H1 (cell line): ENCODE data around the gene ZNF8. TPM values are rescaled to one million over a fixed set of nuclear protein-coding genes. Genes with fewer than 3 reads are reported as not detected.

Source experiments
- CTCF ChIA-PET: fragments of 300-600 bp; sonication (Branson Sonifier 250); formaldehyde crosslinking; loops from one replicate; lab custom pipeline; 2021; ENCODE audit not compliant: partially characterized antibody; lab: Charles Lee
- POLR2A ChIA-PET: fragments of 300-600 bp; sonication (Branson Sonifier 250); formaldehyde crosslinking; loops from one replicate; lab custom pipeline; 2021; ENCODE audit warnings: inconsistent platforms; ENCODE audit not compliant: partially characterized antibody; lab: Charles Lee
- DNase-seq, 2 experiments: peaks; one replicate each; pipeline versions ENCODE4 v3.0.0 to v3.0.0-alpha.2; 2010 to 2022; ENCODE audit warnings: low spot score in 2 of 2, low read depth in 1 of 2, mixed read lengths in 1 of 2
- FAIRE-seq: peaks from 2 replicates; lab custom pipeline; 2011; peaks lifted over from hg19 to GRCh38; lab: Jason Lieb, UNC
- H2AFZ ChIP-seq: 2 replicates; pipeline ENCODE4 v1.8.1; 2012; ENCODE audit warnings: low read length, inconsistent platforms
- H2AK5ac ChIP-seq: 2 replicates; pipeline ENCODE4 v1.6.1; 2013; ENCODE audit warnings: low read depth, low read length
- H2BK120ac ChIP-seq: replicated peaks from 2 replicates; pipeline ENCODE3; 2013; ENCODE audit warnings: low read depth, low read length, inconsistent platforms
- H2BK12ac ChIP-seq: 2 replicates; pipeline ENCODE4 v1.6.1; 2013; ENCODE audit warnings: low read depth, low read length
- H2BK15ac ChIP-seq: 2 replicates; pipeline ENCODE4 v1.6.1; 2013; ENCODE audit warnings: low read length
- H2BK20ac ChIP-seq: 2 replicates; pipeline ENCODE4 v1.6.1; 2013; ENCODE audit warnings: low read length
- H2BK5ac ChIP-seq: 2 replicates; pipeline ENCODE4 v1.6.1; 2013; ENCODE audit warnings: low read depth, low read length
- H3K14ac ChIP-seq: 2 replicates; pipeline ENCODE4 v1.6.1; 2013; ENCODE audit warnings: inconsistent platforms; ENCODE audit not compliant: insufficient read length
- H3K18ac ChIP-seq: 2 replicates; pipeline ENCODE4 v1.6.1; 2013; ENCODE audit warnings: low read length; ENCODE audit errors: extremely low read depth
- H3K23ac ChIP-seq: 2 replicates; pipeline ENCODE4 v1.6.1; 2013; ENCODE audit warnings: inconsistent platforms; ENCODE audit not compliant: insufficient read length
- H3K23me2 ChIP-seq: 2 replicates; pipeline ENCODE4 v1.6.1; 2013; ENCODE audit warnings: low read depth, low read length
- H3K27ac ChIP-seq: 2 replicates; pipeline ENCODE4 v1.6.1; 2011; ENCODE audit warnings: low read depth, low read length, inconsistent platforms
- H3K27me3 ChIP-seq, 4 experiments: replicated peaks in 1 of 4; 1 replicate in 1 of 4; 2 replicates in 3 of 4; pipeline versions ENCODE4 v1.6.1 to v1.8.1; 2011 to 2013; ENCODE audit warnings: low read length in 3 of 4, mild to moderate bottlenecking in 3 of 4, inconsistent platforms in 2 of 4, mixed read lengths in 2 of 4, moderate library complexity in 1 of 4; ENCODE audit not compliant: control insufficient read depth in 3 of 4, insufficient read depth in 3 of 4; ENCODE audit errors: extremely low read depth in 1 of 4
- H3K36me3 ChIP-seq, 4 experiments: 2 replicates each; pipeline versions ENCODE4 v1.6.1 to v1.8.1; 2011 to 2013; ENCODE audit warnings: mild to moderate bottlenecking in 4 of 4, low read length in 3 of 4, moderate library complexity in 2 of 4, control low read depth in 1 of 4, inconsistent platforms in 1 of 4; ENCODE audit not compliant: insufficient read depth in 4 of 4, control insufficient read depth in 2 of 4
- H3K4ac ChIP-seq: replicated peaks from 2 replicates; pipeline ENCODE3; 2013; ENCODE audit warnings: low read length, low read depth, mixed read lengths, inconsistent platforms; ENCODE audit not compliant: insufficient read length
- H3K4me1 ChIP-seq, 4 experiments: replicated peaks in 1 of 4; 1 replicate in 1 of 4; 2 replicates in 3 of 4; pipeline versions ENCODE4 v1.6.1 to v1.8.1; 2011 to 2013; ENCODE audit warnings: low read length in 3 of 4, inconsistent platforms in 2 of 4, mixed read lengths in 1 of 4; ENCODE audit not compliant: insufficient read depth in 4 of 4, control insufficient read depth in 3 of 4
- H3K4me2 ChIP-seq, 2 experiments: 2 replicates each; pipeline versions ENCODE4 v1.6.1 to v1.8.1; 2011 to 2013; ENCODE audit warnings: low read depth in 2 of 2, low read length in 2 of 2, control low read depth in 1 of 2, inconsistent platforms in 1 of 2, mild to moderate bottlenecking in 1 of 2; ENCODE audit not compliant: insufficient read depth in 1 of 2
- H3K4me3 ChIP-seq, 4 experiments: fragments of 200-600, 300-600 bp in 1 of 4; sonication (generic), shearing (Covaris generic), sonication (Bioruptor Twin) in 1 of 4; 2 replicates each; pipeline versions ENCODE4 v1.5.1 to v1.8.1; 2011 to 2016; ENCODE audit warnings: low read length in 4 of 4, low read depth in 3 of 4, control low read depth in 2 of 4, inconsistent platforms in 2 of 4, mild to moderate bottlenecking in 2 of 4, mixed read lengths in 1 of 4, moderate library complexity in 1 of 4; ENCODE audit not compliant: insufficient read depth in 2 of 4; ENCODE audit errors: extremely low read depth in 1 of 4
- H3K56ac ChIP-seq: replicated peaks from 2 replicates; pipeline ENCODE3; 2013; ENCODE audit warnings: low read depth, mild to moderate bottlenecking, mixed read lengths, low read length, inconsistent platforms; ENCODE audit not compliant: insufficient read length
- H3K79me1 ChIP-seq: 2 replicates; pipeline ENCODE4 v1.6.1; 2013; ENCODE audit warnings: low read depth, low read length, control low read depth
- H3K79me2 ChIP-seq, 2 experiments: 2 replicates each; pipeline versions ENCODE4 v1.6.1 to v1.8.1; 2012 to 2013; ENCODE audit warnings: low read length in 2 of 2, mild to moderate bottlenecking in 2 of 2, inconsistent platforms in 1 of 2; ENCODE audit not compliant: insufficient read depth in 2 of 2, control insufficient read depth in 1 of 2
- H3K9ac ChIP-seq, 4 experiments: replicated peaks in 1 of 4; 1 replicate in 1 of 4; 2 replicates in 3 of 4; pipeline versions ENCODE4 v1.6.1 to v1.8.1; 2011 to 2013; ENCODE audit warnings: low read depth in 3 of 4, low read length in 3 of 4, control low read depth in 2 of 4, mild to moderate bottlenecking in 2 of 4, moderate library complexity in 2 of 4, inconsistent platforms in 1 of 4; ENCODE audit errors: extremely low read depth in 1 of 4
- H3K9me3 ChIP-seq, 2 experiments: 2 replicates each; pipeline versions ENCODE4 v1.6.1 to v1.8.1; 2012 to 2013; ENCODE audit warnings: mild to moderate bottlenecking in 2 of 2, moderate library complexity in 2 of 2, control low read depth in 1 of 2, inconsistent platforms in 1 of 2, low read depth in 1 of 2, low read length in 1 of 2, mixed read lengths in 1 of 2; ENCODE audit not compliant: insufficient read depth in 2 of 2
- H4K20me1 ChIP-seq, 2 experiments: replicated peaks in 1 of 2; 2 replicates each; pipeline versions ENCODE3 to v1.8.1; 2011 to 2013; ENCODE audit warnings: inconsistent platforms in 2 of 2, low read length in 2 of 2, mild to moderate bottlenecking in 1 of 2; ENCODE audit not compliant: insufficient read depth in 2 of 2, control insufficient read depth in 1 of 2
- H4K5ac ChIP-seq: 2 replicates; pipeline ENCODE4 v1.6.1; 2013; ENCODE audit warnings: low read length, low read depth, mixed read lengths, inconsistent platforms; ENCODE audit not compliant: insufficient read length
- H4K8ac ChIP-seq: 2 replicates; pipeline ENCODE4 v1.8.0; 2013; ENCODE audit warnings: mild to moderate bottlenecking, moderate library complexity, low read length, inconsistent platforms; ENCODE audit not compliant: insufficient read depth; ENCODE audit errors: extremely low read depth
- H4K91ac ChIP-seq: replicated peaks from 2 replicates; pipeline ENCODE3; 2013; ENCODE audit warnings: low read length, mixed read lengths, inconsistent platforms; ENCODE audit not compliant: insufficient read length
- ASH2L ChIP-seq: fragments of 200-600, 300-600 bp; sonication (generic); IDR thresholded peaks from one replicate; pipeline ENCODE4 v1.7.1; 2017; ENCODE audit warnings: low read length
- E2F6 ChIP-seq: IDR thresholded peaks from 2 replicates; pipeline ENCODE4 v1.6.1; 2012; ENCODE audit warnings: inconsistent platforms
- HDAC6 ChIP-seq: IDR thresholded peaks from one replicate; pipeline ENCODE4 v1.7.1; 2012; ENCODE audit warnings: low read depth, mild to moderate bottlenecking, inconsistent platforms, low read length, moderate library complexity
- KDM4A ChIP-seq: IDR thresholded peaks from one replicate; pipeline ENCODE4 v1.7.1; 2012; ENCODE audit warnings: low read depth, mild to moderate bottlenecking, moderate library complexity, low read length, inconsistent platforms; ENCODE audit not compliant: severe bottlenecking
- MAX ChIP-seq: IDR thresholded peaks from 2 replicates; pipeline ENCODE4 v1.6.1; 2012; ENCODE audit warnings: inconsistent platforms
- PHF8 ChIP-seq: fragments of 200-600 bp; sonication (generic); conservative IDR thresholded peaks from 2 replicates; pipeline ENCODE4 v1.7.1; 2012; ENCODE audit warnings: low read depth, mild to moderate bottlenecking, inconsistent platforms, low read length, moderate library complexity
- POLR2A ChIP-seq, 2 experiments: IDR thresholded peaks; 1 replicate in 1 of 2; 2 replicates in 1 of 2; pipeline ENCODE4 v1.6.1; 2011; ENCODE audit warnings: low read depth in 2 of 2, low read length in 2 of 2, mild to moderate bottlenecking in 2 of 2; ENCODE audit errors: control extremely low read depth in 1 of 2
- SIN3A ChIP-seq, 2 experiments: IDR thresholded peaks in 1 of 2; conservative IDR thresholded peaks in 1 of 2; 2 replicates each; pipeline ENCODE4 v1.6.1; 2011 to 2012; ENCODE audit warnings: low read length in 2 of 2, improper control_type of control experiment in 1 of 2, low read depth in 1 of 2, mild to moderate bottlenecking in 1 of 2
- ZNF274 ChIP-seq: IDR thresholded peaks from 2 replicates; pipeline ENCODE4 v1.7.0; 2012; ENCODE audit warnings: low read length, borderline replicate concordance; ENCODE audit errors: extremely low read depth
- WGBS, 2 experiments: shearing (Covaris generic) in 1 of 2; methylation state at CpG; one replicate each; pipeline versions ENCODE4 v1.1.6 to v1.1.7; 2013 to 2015; ENCODE audit warnings: low lambda C conversion rate in 2 of 2, mixed read lengths in 2 of 2, inconsistent platforms in 1 of 2, low coverage in 1 of 2, missing lambda C conversion rate in 1 of 2; ENCODE audit not compliant: insufficient replicate concordance in 2 of 2, insufficient coverage in 1 of 2, insufficient read length in 1 of 2; ENCODE audit errors: extremely low coverage in 1 of 2, missing lambda C conversion rate in 1 of 2; 5-methylcytosine and 5-hydroxymethylcytosine counted together
- polyA plus RNA-seq, 7 experiments: library from polyadenylated mRNA; depleted of rRNA in 3 of 7; stranded (reverse) in 5 of 7; unstranded in 2 of 7; fragments of >200 nt in 5 of 7; fragments of 200-250 nt in 2 of 7; gene quantifications; 1 replicate in 5 of 7; 2 replicates in 1 of 7; 4 replicates in 1 of 7; pipeline versions ENCODE4 v1.2.1 to v1.2.3, GENCODE V29; 2011 to 2013; ENCODE audit warnings: missing spikeins in 2 of 7, mixed read lengths in 2 of 7
- total RNA-seq: library from RNA; stranded (reverse); fragmentation: NEBNext Ultra II Directional; extraction: Animal tissue kit (Norgen Biotek cat#: 25700); gene quantifications from 2 replicates; pipeline ENCODE4 v1.2.1, GENCODE V29; 2021

ZNF8 gene
- total and polyA plus RNA-seq, 2 of the 8 experiments (the other 6 are each of a cell fraction or from before 2014, with no cell fraction given): 9.2 to 21.5 TPM

- Histone ChIP-seq H3K4ac (peak overlapping the region; percentile 78), H2BK12ac (no peak overlapping the region), H3K9me3 (no peaks in the 10 kb centered on the region), H3K79me1 (no peaks in the 10 kb centered on the region), H4K20me1 (no peaks in the 10 kb centered on the region), H4K8ac (peak overlapping the region; percentile 89; the same call in 1 of the 2 replicates), H2BK5ac (no peak overlapping the region), H2BK15ac (no peak overlapping the region), H2BK20ac (no peak overlapping the region), H3K27ac (no peak overlapping the region), H3K9ac (peak overlapping the region in 3 of 4 experiments; percentile 29 to 61 (median 48); a peak in 3 of 7 replicates), H3K56ac (peak overlapping the region; percentile 82), H2AK5ac (no peak overlapping the region), H2AFZ (peak overlapping the region; percentile 82), H3K23me2 (peaks cover 9% of the 10 kb centered on the region), H3K36me3 (no peaks in the 10 kb centered on the region), H4K5ac (peak overlapping the region; percentile 13), H3K4me3 (peak overlapping the region; percentile 78 to 88 (median 82)), H3K27me3 (0 out of 7 replicates have a peak, but pooled peaks cover 0 to 3% (median 0%) of the 10 kb centered on the region in 4 experiments), H3K18ac (no peak overlapping the region; the same call in 1 of the 2 replicates), H3K79me2 (no peaks in the 10 kb centered on the region), H4K91ac (peak overlapping the region; percentile 54), H2BK120ac (no peak overlapping the region), H3K4me1 (no peaks in the 10 kb centered on the region; a peak in 1 of 7 replicates), H3K4me2 (peak overlapping the region; percentile 78 to 99), H3K23ac (no peak overlapping the region), H3K14ac (no peak overlapping the region)
- 3% methylated on average over 53 of the region's 82 CpGs; no CpG with 5 or more reads in 1 of the 2 experiments for WGBS, 2 experiments
- ChIA-PET POLR2A (interaction anchor here (0.8 to 11.4 kb wide), 19 partner anchors 9 to 196 kb away, joined by 3 to 102 read pairs (median 4); partner anchors contain the start of genes TRIM28, ZNF274, ZNF324B and ZNF497), CTCF (interaction anchor here (0.9 to 2.4 kb wide), 11 partner anchors 8 to 34 kb away, joined by 3 to 13 read pairs (median 4); partner anchors contain the start of gene ZNF837)
- no peak for FAIRE-seq
- peak in 1 of 2 experiments; percentile 81 for DNase-seq
- TF ChIP-seq SIN3A (conservative IDR thresholded peaks at IDR 0.05 in 1 of 2, IDR thresholded peaks at IDR 0.05 in 1 of 2; ENCODE audit: low read depth in 1 of 2, low read length in 2 of 2) (0 out of 4 replicates have a peak, but pooled peaks of 1 of the 2 experiments have one; percentile 14), ASH2L (no peak), E2F6 (peak; percentile 69; the same call in 1 of the 2 replicates), ZNF274 (no peak), MAX (peak; percentile 50), KDM4A (peak; percentile 97), POLR2A (IDR thresholded peaks at IDR 0.05; ENCODE audit: control extremely low read depth in 1 of 2, low read depth in 2 of 2, low read length in 2 of 2) (0 out of 3 replicates have a peak, but pooled peaks of 1 of the 2 experiments have one; percentile 35), PHF8 (0 out of 2 replicates have a peak, but pooled peaks have one; percentile 47), HDAC6 (no peak)
Measured at GRCh38 chr19:58346961-58347929, 68.5 kb downstream of the ZNF8 start.
